Myocyte (in vitro differentiated cells): ENCODE data around the gene TCEA3. TPM values are rescaled to one million over a fixed set of nuclear protein-coding genes. Genes with fewer than 3 reads are reported as not detected.

Experiments used
- DNase-seq: peaks from one replicate; pipeline ENCODE4 v3.0.0-alpha.2; 2012; ENCODE audit warnings: low read depth
- total RNA-seq: library from RNA; depleted of rRNA; stranded (reverse); fragments of >200 nt; gene quantifications from 2 replicates; pipeline ENCODE4 v1.2.3, GENCODE V29; 2014

The TCEA3 gene
- total RNA-seq, 1 donor from 2014 or later = 6.8 TPM

GRCh38 chr1:23422241-23422877, 2.2 kb downstream of the TCEA3 start:
- peak; percentile 79 for DNase-seq

- DNase-seq = peak; percentile 50
These were observed 2.8 kb downstream of the TCEA3 start for GRCh38 chr1:23421753-23422240.

- DNase-seq = no peak
These were observed 3.2 kb downstream of the TCEA3 start for GRCh38 chr1:23421343-23421742.

- DNase-seq = no peak
These were observed 3.8 kb downstream of the TCEA3 start for GRCh38 chr1:23420778-23421177.

- no peak for DNase-seq
These were observed 5.4 kb downstream of the TCEA3 start for GRCh38 chr1:23419180-23419579.

- no peak for DNase-seq
These were observed 7.0 kb downstream of the TCEA3 start for GRCh38 chr1:23417570-23417969.

- no peak for DNase-seq
These were observed 7.6 kb downstream of the TCEA3 start for GRCh38 chr1:23416964-23417363.

- no peak for DNase-seq
These were observed 15.7 kb downstream of the TCEA3 start for GRCh38 chr1:23408797-23409290.

GRCh38 chr1:23407016-23407630, 17.4 kb downstream of the TCEA3 start:
- DNase-seq = no peak

- no peak for DNase-seq
These were observed 18.6 kb downstream of the TCEA3 start for GRCh38 chr1:23405946-23406345.

GRCh38 chr1:23403735-23404486, 20.6 kb downstream of the TCEA3 start:
- peak; percentile 92 for DNase-seq

GRCh38 chr1:23403355-23403734, 21.2 kb downstream of the TCEA3 start:
- DNase-seq = no peak

GRCh38 chr1:23403038-23403336, 21.6 kb downstream of the TCEA3 start:
- peak; percentile 69 for DNase-seq

- no peak for DNase-seq
These were observed 22.1 kb downstream of the TCEA3 start for GRCh38 chr1:23402286-23403037.

- peak; percentile 60 for DNase-seq
These were observed 23.2 kb downstream of the TCEA3 start for GRCh38 chr1:23401313-23401712.

- DNase-seq = peak; percentile 55
These were observed 24.0 kb downstream of the TCEA3 start for GRCh38 chr1:23400324-23401114.

GRCh38 chr1:23399229-23399628, 25.3 kb downstream of the TCEA3 start:
- DNase-seq = no peak

GRCh38 chr1:23397908-23398307, 26.6 kb downstream of the TCEA3 start:
- no peak for DNase-seq

- no peak for DNase-seq
These were observed 28.2 kb downstream of the TCEA3 start for GRCh38 chr1:23396380-23396779.

GRCh38 chr1:23395849-23396248, 28.7 kb downstream of the TCEA3 start:
- DNase-seq = no peak
